AG04450 (cell line): ENCODE data around the gene PLXNA2. TPM values are rescaled to one million over a fixed set of nuclear protein-coding genes. Genes with fewer than 3 reads are reported as not detected.
A peak's percentile ranks its signal among the peaks of the same experiment; 100 is the strongest.

Experiments
- CTCF ChIA-PET: fragments of 300-600, 350-600 bp; formaldehyde crosslinking; extraction: SDS; loops from one replicate; lab custom pipeline; 2022; ENCODE audit warnings: antibody characterized with exemption, inconsistent platforms; lab: Charles Lee
- POLR2A ChIA-PET: fragments of 350-600 bp; formaldehyde crosslinking; extraction: SDS; loops from one replicate; lab custom pipeline; 2021; ENCODE audit warnings: antibody characterized with exemption, inconsistent platforms; lab: Yijun Ruan, JAX
- DNase-seq: peaks from one replicate; pipeline ENCODE4 v3.0.0-alpha.2; 2011; ENCODE audit warnings: low read depth, low spot score
- H3K27ac ChIP-seq: one replicate; pipeline ENCODE4 v1.5.1; 2012; ENCODE audit warnings: low read depth, low read length, control low read depth
- H3K27me3 ChIP-seq: one replicate; pipeline ENCODE4 v1.6.0; 2012; ENCODE audit warnings: low read length; ENCODE audit not compliant: control insufficient read depth, insufficient read depth
- H3K4me3 ChIP-seq: 2 replicates; pipeline ENCODE4 v1.5.1; 2011; ENCODE audit warnings: mild to moderate bottlenecking, low read depth, low read length, control low read depth
- H3K9me3 ChIP-seq: 2 replicates; pipeline ENCODE4 v1.5.1; 2012; ENCODE audit warnings: low read length; ENCODE audit not compliant: control insufficient read depth, insufficient read depth
- CTCF ChIP-seq: IDR thresholded peaks from 2 replicates; pipeline ENCODE4 v1.5.1; 2011; ENCODE audit warnings: low read depth, low read length, control low read depth, inconsistent platforms
- polyA plus RNA-seq: library from polyadenylated mRNA; depleted of rRNA; stranded (reverse); fragments of >200 nt; gene quantifications from 2 replicates; pipeline ENCODE4 v1.2.3, GENCODE V29; 2011

PLXNA2 gene
- polyA plus RNA-seq, 1 experiment, result 0.10 TPM

DNA sequence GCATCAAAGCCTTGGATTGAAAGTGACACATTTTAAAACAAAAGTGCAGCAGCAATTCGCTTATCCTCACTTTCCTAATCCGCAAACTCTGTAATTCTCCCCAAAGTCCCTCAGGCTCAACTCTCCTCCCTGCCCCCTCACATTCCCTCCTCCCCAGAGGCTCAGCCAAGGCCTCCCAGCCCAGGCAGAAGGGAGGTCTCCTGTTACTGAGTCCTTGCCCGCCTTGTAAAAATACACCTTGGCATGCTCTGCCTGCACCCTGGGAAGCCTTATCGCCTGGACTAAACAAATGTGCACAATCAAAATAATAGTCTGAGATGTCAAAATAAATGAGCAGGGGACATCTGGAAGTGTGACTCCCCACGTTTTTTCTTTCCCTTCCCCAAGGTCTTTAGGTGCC is 109.7 kb downstream of the PLXNA2 start:
- POLR2A ChIA-PET, result no interaction called here
- Histone ChIP-seq H3K27me3 (peaks cover 2% of the 10 kb centered on the region), H3K27ac (no peak overlapping the region), H3K9me3 (no peaks in the 10 kb centered on the region), H3K4me3 (no peak overlapping the region)
- no peak for DNase-seq
- no peak for TF ChIP-seq CTCF
- CTCF ChIA-PET, result interaction anchor here (1.2 kb wide), 1 partner anchor 111 kb away, joined by 4 read pairs; no protein-coding TSS in a partner anchor

DNA sequence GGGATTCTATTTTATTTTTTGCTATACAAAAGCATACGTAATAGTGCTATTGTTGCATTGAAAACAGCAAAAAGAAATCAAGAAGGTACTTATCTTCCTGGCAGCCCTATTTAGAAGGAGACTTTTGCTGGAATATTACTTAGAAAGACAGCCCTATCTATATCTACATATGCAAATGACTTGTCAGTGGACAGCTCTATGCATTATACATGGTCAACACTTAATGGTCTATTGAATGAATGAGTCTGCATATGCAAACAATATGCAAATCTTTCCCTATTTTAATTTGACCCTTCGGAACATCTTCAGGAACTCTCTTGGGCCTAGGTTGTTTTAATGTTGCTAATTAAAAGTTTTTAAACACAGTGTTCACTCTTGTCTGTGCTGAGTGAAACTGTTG is 110.8 kb downstream of the PLXNA2 start:
- ChIA-PET CTCF (interaction anchor here (0.5 to 2.8 kb wide), 6 partner anchors 7 to 111 kb away, joined by 3 to 32 read pairs (median 11); partner anchors contain the start of gene PLXNA2), POLR2A (no interaction called here)
- Histone ChIP-seq H3K9me3 (no peaks in the 10 kb centered on the region), H3K27ac (no peak overlapping the region), H3K27me3 (peaks cover 2% of the 10 kb centered on the region), H3K4me3 (no peak overlapping the region)
- DNase-seq, result no peak
- no peak for TF ChIP-seq CTCF

GRCh38 chr1:208132287-208132882 is 111.8 kb downstream of the PLXNA2 start:
- Histone ChIP-seq H3K9me3 (no peaks in the 10 kb centered on the region), H3K4me3 (no peak overlapping the region), H3K27ac (no peak overlapping the region), H3K27me3 (peaks cover 2% of the 10 kb centered on the region)
- no peak for DNase-seq
- CTCF ChIA-PET, result interaction anchor here (0.6 to 2.8 kb wide), 31 partner anchors 8 to 263 kb away, joined by 3 to 32 read pairs (median 5); partner anchors contain the start of gene PLXNA2
- peak; percentile 73 for TF ChIP-seq CTCF
- POLR2A ChIA-PET, result no interaction called here

DNA sequence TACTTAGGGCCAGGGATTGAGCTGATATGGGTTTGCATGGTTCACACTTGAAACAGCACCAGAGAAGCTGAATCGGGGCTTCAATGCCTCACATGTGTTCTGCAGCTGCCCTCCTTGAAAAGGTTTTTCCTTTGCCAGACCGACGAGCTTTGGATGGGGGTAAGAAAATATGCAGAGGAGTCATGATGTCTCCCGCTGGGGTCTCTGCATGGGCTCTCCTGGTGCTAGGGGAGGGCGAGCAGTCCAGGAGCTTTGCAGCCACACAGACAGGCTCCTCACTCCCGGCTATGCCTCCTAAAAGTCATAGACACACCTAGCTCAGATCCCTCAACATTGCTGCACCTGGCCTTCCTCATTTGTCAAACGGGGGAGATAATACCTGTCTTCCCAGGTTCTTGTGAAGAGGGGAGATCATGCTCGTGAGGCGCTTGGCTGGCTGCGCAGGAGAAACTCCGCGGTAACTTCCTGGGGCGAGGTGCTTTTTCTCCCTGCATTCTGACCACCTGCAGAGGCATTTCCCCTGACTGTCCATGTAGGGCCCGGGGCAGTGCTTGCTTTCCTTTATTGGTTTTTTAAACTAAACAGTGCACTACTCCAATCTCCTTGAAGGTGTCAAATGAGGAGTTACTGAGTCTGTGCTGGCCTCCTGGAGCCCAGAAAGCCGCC is 112.4 kb downstream of the PLXNA2 start:
- Histone ChIP-seq H3K4me3 (no peak overlapping the region), H3K27ac (no peak overlapping the region), H3K9me3 (no peaks in the 10 kb centered on the region), H3K27me3 (peaks cover 2% of the 10 kb centered on the region)
- CTCF ChIA-PET, result interaction anchor here (0.6 to 2.8 kb wide), 31 partner anchors 9 to 263 kb away, joined by 3 to 32 read pairs (median 5); partner anchors contain the start of gene PLXNA2
- no peak for DNase-seq
- POLR2A ChIA-PET, result no interaction called here
- no peak for TF ChIP-seq CTCF

DNA sequence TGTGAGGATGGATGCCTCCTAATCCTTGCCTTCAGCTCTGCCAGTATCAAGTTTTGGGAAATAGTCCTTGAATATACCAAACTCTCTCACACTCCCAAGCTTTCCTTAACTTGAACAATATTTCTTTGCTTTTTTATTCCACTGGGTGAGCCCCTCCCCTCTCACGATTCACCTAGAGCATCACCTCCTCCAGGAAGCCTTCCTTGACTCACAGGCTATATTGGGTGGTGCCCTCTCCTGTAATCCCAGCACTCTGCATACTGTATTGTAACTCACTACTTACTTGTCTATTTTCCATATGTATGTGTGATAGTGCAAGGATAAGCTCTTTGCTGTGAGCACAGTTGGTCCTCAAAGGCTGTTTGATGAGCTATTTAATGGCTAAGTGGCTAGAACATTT is 114.7 kb downstream of the PLXNA2 start:
- ChIA-PET POLR2A (no interaction called here), CTCF (interaction anchor here (1.0 to 1.4 kb wide), 2 partner anchors 109 to 116 kb away, joined by 4 to 5 read pairs; no protein-coding TSS in a partner anchor)
- Histone ChIP-seq H3K27ac (no peak overlapping the region), H3K4me3 (no peak overlapping the region), H3K27me3 (peaks cover 2% of the 10 kb centered on the region), H3K9me3 (no peaks in the 10 kb centered on the region)
- no peak for TF ChIP-seq CTCF
- no peak for DNase-seq
